GM21723 (cell line): ENCODE data around the gene ASTN2.
A peak's percentile ranks its signal among the peaks of the same experiment; 100 is the strongest.

ENCODE experiments used
- ATAC-seq: cut with Tn5 transposase; IDR thresholded peaks from one replicate; pipeline ENCODE4 v1.9.1; 2021; ENCODE audit warnings: mild to moderate bottlenecking, moderate library complexity; ENCODE audit not compliant: unreplicated experiment

ASTN2 gene

GRCh38 chr9:116689486-116690032 is 725.3 kb downstream of the ASTN2 start:
- ATAC-seq, result no peak

GRCh38 chr9:116688806-116689485 is 725.9 kb downstream of the ASTN2 start:
- ATAC-seq, result no peak

- ATAC-seq, result no peak
Measured at GRCh38 chr9:116687754-116688135, 727.1 kb downstream of the ASTN2 start.

- peak; percentile 98 for ATAC-seq
Measured at GRCh38 chr9:116687074-116687753, 727.6 kb downstream of the ASTN2 start, which contains the start of gene TRIM32. Gene TRIM32, plus strand, starts transcription at chr9:116687305. Its CDS starts 10,438 bp downstream, at chr9:116697743.

- peak; percentile 46 for ATAC-seq
Measured at GRCh38 chr9:116686693-116687073, 728.2 kb downstream of the ASTN2 start.

- no peak for ATAC-seq
Measured at GRCh38 chr9:116686135-116686534, 728.7 kb downstream of the ASTN2 start.

- ATAC-seq, result no peak
Measured at GRCh38 chr9:116685166-116685565, 729.7 kb downstream of the ASTN2 start.

- no peak for ATAC-seq
Measured at GRCh38 chr9:116683535-116683934, 731.3 kb downstream of the ASTN2 start.

DNA sequence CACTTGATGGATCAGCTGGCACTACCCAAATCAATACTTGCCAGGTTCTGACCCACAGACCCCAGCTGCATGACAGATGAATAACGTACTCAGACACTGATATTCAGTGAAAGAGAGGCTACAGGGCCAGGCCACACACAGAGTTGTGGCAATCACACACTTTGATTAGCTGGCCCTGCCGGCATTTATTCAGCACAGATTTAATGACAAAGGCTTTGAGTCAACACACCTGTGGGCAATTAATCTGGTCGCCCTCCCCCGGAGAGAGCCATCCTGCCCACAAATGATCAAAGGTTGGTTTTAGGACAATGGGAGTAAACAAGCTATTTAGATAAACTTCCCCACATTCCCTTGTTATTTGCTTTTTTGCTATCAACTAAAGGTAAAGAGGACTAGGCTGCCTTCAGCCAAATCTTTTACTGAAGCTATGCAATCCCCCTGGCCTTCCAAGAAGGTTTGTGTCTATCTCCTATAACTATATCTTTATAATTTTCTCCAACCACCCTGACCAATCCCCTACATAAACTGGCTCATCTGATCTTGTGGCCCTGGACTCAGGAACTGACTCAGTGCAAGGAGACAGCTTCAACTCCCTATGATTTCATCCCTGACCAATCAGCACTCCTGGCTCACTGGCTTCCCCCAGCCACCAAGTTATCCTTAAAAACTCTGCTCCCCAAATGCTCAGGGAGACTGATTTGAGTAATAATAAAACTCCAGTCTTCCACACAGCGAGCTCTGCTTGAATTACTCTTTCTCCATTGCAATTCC is 740.5 kb downstream of the ASTN2 start:
- ATAC-seq, result no peak

- ATAC-seq, result no peak
Measured at GRCh38 chr9:116673375-116673774, 741.5 kb downstream of the ASTN2 start.

- ATAC-seq, result no peak
Measured at GRCh38 chr9:116671605-116672004, 743.3 kb downstream of the ASTN2 start.

GRCh38 chr9:116668970-116669695 is 745.7 kb downstream of the ASTN2 start:
- ATAC-seq, result no peak

GRCh38 chr9:116663581-116663980 is 751.3 kb downstream of the ASTN2 start:
- no peak for ATAC-seq

- no peak for ATAC-seq
Measured at GRCh38 chr9:116662646-116663310, 752.1 kb downstream of the ASTN2 start.

DNA sequence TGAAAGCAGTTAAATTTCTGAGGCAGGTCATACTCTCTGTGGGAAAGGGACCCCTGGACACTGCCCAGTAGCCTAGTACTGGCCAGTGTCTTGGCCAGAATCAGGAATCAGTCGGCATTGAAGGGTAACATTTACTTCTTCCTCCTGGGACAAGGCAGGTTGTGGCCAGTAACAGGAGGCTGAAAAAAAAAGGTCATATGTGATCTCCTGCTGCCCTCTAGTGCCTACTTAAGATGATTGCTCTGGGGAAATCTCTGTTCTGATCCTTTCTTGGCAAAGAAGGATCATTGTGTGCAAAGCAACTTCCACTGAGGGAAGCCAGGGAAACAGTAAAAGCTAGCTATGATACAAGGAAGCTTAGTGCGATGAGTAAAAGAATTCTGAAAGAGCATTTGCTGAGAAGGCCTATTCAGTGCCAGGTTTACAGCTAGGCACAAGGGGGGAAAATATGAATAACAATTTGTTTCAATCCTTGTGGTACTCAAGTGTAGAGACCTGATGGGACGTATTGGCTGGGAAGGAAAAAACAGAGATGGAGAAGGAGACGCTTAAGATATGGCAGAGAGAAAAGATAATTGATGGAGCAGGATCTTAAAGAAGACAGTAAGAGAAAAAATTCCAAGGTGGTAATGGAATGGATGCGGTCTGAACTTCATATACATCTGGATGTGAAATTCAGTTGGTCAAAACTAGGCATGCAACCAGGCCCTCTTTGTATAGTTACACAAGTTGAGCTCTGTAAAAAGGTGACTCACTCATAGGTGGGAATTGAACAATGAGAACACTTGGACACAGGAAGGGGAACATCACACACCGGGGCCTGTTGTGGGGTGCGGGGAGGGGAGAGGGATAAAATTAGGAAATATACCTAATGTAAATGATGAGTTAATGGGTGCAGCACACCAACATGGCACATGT is 753.6 kb downstream of the ASTN2 start:
- ATAC-seq, result peak; percentile 83

DNA sequence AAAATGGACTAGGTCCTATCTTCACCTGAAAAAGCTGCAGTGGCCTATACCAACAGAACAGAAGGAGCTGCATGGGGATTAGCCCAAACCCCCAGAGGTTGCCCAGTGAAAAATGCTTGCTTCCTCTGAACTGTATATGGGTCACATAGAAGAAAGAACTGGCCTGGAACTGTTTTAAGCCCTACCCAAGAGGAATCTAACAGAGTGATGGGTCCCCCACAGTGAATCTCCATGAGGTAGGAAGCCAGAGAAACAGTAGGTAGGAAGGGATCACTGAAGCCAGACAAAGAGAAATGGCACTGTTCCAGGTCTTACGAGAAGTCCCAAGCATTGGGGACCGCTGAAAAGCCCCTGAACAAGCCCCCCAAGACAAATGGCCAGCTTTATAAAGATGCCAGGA is 756.6 kb downstream of the ASTN2 start:
- no peak for ATAC-seq

DNA sequence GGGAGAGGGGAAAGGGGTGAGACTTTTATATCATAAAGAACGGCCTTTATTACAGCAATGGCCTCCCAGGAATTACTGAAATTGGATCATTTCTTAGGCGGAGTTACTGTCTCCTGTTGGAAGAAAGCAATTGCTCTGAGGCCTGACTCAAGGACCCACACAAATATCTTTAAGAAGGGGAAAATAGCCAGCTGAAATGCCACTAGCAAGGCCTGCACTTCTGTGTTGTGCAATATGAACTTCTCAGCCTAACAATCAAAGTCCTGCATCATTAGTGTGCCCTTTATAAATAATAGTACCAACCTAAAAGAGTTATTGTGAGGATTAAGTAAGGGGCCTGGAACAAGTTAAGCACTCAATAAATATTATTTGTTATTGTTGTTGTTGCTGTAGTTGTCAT is 757.9 kb downstream of the ASTN2 start:
- ATAC-seq, result no peak

DNA sequence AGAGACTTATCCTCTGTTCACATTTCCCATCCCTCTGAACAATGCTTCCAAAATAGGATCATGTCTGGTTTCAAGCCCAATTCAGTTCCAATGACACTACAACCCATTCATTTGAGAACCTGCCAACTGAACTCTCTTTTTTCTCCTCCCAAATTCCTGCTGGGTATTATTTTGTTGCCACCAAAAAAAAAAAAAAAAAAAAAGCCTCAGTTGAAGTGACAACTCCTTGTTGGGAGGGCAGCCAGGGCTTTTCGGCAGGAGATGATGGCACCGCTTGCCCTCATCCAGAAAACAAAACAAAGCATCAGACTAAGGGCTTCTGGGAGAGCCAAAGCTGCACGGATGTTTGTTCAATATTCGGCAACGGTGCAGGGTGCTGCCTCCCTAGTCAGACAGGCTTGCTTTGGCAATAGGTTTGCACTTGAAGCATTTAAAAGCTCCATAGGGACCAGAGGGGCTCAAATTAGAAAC is 758.3 kb downstream of the ASTN2 start:
- ATAC-seq, result no peak

- no peak for ATAC-seq
Measured at GRCh38 chr9:116654059-116654355, 760.9 kb downstream of the ASTN2 start.
